Measurements from ENCODE around the gene THADA.

DNA sequence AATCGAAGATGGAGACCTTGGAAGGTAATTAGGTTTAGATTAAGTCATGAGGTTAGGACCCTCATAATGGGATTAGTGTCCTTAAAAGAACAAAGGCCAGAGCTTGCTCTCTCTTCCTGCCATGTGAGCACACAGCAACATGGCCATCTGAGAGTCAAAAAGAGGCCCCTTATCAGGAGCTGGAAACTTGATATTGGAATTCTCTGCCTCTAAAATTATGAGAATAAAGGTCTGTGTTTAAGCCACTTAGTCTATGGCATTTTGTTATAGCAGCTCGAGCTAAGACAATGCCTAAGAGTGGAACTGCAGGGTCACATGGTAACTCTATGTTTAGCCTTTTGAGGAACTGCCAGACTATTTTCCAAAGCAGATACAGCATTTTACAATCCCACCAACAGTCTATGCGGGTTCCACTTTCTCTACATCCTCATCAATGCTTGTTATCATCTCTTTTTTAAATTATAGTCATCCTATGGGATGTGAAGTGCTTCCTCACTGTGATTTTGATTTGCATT, 42.4 kb downstream of the THADA start:
- no peak for TF ChIP-seq NFRKB (IDR thresholded peaks at IDR 0.05)
- no peak for TF ChIP-seq SUZ12 (IDR thresholded peaks at IDR 0.05)
- TF ChIP-seq PKNOX1 (IDR thresholded peaks at IDR 0.05): no peak
- no peak for TF ChIP-seq FOXM1 (IDR thresholded peaks at IDR 0.05; ENCODE audit: borderline replicate concordance)
- no peak for TF ChIP-seq SP1 (IDR thresholded peaks at IDR 0.05)
- no peak for TF ChIP-seq BHLHE40 (IDR thresholded peaks at IDR 0.05; ENCODE audit: borderline replicate concordance)
- TF ChIP-seq FOXK2 (IDR thresholded peaks at IDR 0.05): no peak
- no peak for TF ChIP-seq FOXA1 (IDR thresholded peaks at IDR 0.05)
